GM18507 (cell line): ENCODE data around the gene SRPK2.

Experiments used
- DNase-seq: peaks from one replicate; pipeline ENCODE4 v3.0.0; 2011; ENCODE audit warnings: low read depth; ENCODE audit not compliant: insufficient read length; ENCODE audit errors: extremely low spot score
- FAIRE-seq: peaks from 2 replicates; lab custom pipeline; 2011; peaks lifted over from hg19 to GRCh38; lab: Jason Lieb, UNC

Gene SRPK2

GRCh38 chr7:105178928-105179541 is 209.7 kb downstream of the SRPK2 start:
- DNase-seq (no peak), FAIRE-seq (no peak)

GRCh38 chr7:105178177-105178576 is 210.5 kb downstream of the SRPK2 start:
- DNase-seq (no peak), FAIRE-seq (no peak)

DNA sequence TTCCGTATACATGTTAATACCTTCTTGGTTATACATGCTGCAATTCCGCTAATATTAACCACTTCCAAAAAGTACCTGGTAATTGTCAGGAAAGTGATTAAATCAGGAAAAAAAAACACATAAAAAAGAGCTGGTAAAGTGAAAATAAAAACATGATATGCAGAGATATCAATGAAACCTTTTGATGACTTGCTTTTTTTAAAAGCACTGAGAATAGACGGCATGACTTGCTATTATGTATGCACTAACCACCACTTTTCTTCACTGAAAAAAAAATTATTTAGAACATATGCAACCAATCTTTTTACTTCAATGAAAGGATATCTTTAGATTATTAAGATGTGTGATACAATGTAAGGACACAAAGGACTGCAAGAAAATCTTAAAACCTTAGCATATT is 211.7 kb downstream of the SRPK2 start:
- no peak for FAIRE-seq
- DNase-seq = no peak

GRCh38 chr7:105173586-105173985 is 215.1 kb downstream of the SRPK2 start:
- DNase-seq (no peak), FAIRE-seq (no peak)

GRCh38 chr7:105164751-105165150 is 224.0 kb downstream of the SRPK2 start:
- no peak for FAIRE-seq

DNA sequence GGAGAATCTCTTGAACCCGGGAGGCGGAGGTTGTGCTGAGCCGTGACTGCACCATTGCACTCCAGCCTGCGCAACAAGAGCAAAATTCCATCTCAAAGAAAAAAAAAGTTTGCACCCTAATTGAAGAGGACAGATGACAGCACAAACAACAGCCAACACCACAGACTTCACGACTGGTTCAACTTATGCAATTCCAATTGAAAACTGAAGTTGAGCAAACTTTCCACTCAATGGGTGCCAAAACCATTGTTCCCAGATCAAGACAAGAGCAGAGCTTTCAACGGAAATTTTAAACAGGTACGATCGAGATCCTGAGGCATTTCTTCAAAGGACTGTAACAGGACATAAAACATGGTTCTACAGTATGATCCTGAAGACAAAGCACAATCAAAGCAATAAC is 225.0 kb downstream of the SRPK2 start:
- DNase-seq = no peak
- no peak for FAIRE-seq

More at GRCh38 chr7:105164751-105165150, 224.0 kb downstream of the SRPK2 start:
- DNase-seq = no peak

DNA sequence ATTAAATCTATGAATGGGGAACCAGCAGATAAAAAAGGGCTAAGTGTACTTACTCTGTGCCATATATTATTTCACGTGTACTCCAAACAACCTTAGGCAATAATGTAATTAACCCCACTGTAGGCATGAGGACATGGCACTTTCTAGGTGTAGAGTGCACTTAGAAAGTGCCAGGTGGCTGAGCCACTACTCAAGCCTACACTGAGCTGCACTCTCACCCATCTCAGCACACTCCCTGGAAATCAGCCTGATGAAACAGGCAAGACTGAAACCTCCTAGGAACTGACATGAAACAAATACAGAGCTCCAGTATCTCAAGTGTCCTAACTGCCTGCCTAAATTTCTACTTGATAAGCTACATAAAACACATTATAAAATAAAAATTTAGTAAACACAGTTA is 227.4 kb downstream of the SRPK2 start:
- no peak for DNase-seq
- no peak for FAIRE-seq

GRCh38 chr7:105157278-105157677 is 231.4 kb downstream of the SRPK2 start:
- peak; percentile 49 for FAIRE-seq
- DNase-seq = no peak

- DNase-seq (no peak), FAIRE-seq (no peak)
Observed at GRCh38 chr7:105156731-105157130, 232.0 kb downstream of the SRPK2 start.

- DNase-seq (no peak), FAIRE-seq (no peak)
Observed at GRCh38 chr7:105154084-105154483, 234.6 kb downstream of the SRPK2 start.

DNA sequence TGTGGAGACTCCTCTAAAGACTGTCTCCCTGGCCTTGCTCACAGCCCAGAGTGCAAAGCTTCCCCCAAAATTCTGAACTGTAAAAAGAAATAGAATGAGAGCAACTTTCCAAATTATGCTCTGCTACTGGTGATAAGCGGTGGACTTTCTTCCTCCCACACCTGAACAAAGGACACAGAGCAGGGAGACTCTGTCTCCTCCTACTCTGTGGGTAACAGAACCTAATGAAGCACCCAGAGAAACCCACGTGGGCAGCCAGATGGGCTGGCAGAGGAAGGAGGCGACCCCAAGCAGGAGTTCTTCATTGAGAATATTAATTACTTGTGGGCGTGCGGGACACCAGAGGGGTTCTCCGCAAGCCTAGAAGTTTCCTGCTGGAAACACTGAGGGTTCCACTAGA is 235.2 kb downstream of the SRPK2 start:
- no peak for FAIRE-seq

DNA sequence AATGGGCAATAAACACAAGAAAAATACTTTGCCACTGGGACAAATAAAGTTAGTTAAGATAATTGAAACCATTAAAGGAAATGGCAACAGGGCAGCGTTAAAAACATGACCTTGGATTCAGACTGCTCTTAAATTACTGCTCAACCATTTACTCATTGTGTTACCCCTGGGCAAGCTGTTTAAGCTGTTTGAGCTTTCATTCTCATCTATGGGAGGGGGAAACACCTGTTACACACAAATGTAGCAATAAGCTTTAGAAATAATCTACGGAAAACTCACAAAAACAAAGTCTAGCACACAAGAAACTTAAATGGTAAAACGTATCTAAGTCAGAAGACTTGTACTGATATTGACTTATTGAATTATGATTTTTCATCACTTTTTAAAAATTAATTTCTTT is 237.6 kb downstream of the SRPK2 start:
- FAIRE-seq = no peak
- DNase-seq = no peak

More for the DNA sequence above, 235.2 kb downstream of the SRPK2 start:
- DNase-seq = no peak

GRCh38 chr7:105149827-105150226 is 238.9 kb downstream of the SRPK2 start:
- no peak for FAIRE-seq
- DNase-seq = no peak

DNA sequence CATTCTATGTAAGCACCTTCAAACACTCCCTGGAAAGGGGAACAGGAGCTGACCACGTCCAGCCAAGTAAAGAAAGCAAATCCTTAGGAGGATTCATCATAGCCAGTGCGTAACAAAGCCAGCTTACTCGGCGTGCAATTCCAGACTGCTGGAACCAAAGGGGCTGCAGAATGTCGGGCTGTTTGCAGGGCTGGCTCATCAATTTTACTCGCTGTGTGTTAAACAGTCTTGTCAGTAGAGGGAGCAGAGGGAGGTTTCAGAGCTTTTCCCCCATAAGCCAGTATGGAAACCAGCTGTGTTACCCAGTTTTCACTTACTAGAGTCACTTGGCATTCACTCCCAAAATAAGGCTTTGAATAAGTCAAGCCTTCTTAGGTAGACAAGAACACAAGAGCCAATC is 247.7 kb downstream of the SRPK2 start:
- FAIRE-seq (no peak), DNase-seq (no peak)

DNA sequence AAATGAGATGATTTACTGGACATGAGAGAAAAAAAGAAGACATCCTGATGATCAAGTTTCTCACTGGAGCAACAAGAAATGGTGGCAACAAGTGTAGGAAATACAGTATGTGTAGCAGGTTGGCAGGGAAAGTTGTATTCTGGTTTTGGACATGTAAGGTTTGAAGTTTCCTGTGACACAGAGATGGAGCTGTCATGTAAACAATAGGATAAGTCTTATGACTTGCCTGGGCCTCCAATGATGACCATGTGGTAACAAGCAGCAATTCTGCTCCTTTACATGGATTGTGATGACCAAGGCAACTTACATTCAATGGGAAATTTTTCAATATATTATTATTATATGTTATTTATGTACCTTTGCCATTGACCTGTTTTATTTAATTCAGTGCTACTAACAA is 249.3 kb downstream of the SRPK2 start:
- FAIRE-seq = no peak

DNA sequence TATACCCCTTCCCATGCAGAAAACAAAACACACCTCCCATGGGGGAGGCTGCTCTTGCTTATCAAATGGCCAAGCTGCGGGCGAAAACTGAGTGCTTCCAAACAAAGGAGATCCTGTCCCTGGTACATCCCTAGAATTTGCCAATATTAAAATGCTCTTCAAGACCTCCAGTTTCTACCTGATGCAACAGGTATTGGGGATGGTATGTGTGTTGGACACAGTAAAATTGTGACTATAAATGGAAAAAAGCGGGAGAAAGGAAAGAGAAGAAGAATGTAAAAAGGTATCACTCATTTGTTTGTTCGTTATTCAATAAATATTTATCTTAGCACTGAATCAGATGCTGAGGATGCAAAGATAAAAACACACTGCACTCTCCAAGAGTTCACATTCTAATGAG is 250.8 kb downstream of the SRPK2 start:
- FAIRE-seq (no peak), DNase-seq (no peak)

More for the DNA sequence above, 249.3 kb downstream of the SRPK2 start:
- DNase-seq = no peak

DNA sequence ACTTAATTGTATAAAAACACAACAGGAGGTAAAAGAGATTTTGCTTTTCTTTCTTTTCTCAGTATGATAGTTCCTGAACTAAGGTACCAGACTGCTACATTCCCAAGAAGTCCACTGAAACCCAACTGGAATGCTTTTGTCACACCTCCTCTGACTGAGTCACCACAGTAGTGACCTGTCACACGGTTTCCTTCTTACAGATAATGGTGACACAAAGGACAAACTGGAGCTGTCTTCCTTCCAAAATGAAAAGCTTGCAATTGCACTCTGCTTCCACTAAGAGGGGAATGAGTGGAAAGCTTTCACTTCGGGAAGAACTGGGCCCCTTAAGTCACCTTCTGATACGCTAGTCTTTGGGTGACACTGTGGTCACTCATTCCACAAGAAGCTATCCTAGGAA is 252.5 kb downstream of the SRPK2 start:
- FAIRE-seq (no peak), DNase-seq (no peak)

DNA sequence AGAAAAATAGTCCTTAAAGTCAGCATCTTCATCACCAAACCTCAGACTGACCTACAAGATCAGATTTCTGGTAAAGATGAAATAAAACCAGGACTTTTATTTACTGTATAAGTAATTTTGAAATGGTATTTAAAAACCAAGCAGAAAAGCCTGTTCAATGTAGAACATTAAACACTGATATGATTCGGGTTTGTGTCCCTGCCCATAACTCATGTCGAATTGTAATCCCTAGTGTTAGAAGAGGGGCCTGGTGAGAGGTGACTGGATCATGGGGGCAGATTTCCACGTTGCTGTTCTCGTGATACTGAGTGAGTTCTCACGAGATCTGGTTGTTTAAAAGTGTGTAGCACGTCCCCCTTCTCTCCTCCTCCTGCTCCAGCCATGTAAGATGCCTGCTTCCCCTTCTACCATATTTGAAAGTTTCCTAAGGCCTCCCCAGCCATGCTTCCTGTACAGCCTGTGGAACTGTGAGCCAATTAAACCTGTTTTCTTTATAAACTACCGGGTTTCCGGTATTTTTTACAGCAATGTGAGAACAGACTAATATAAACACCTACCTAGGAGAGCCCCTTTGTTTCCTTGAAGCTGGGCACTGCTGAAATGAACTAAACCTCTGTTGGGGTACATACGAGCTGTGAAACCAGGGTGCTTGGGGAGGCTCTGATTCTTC is 254.6 kb downstream of the SRPK2 start:
- FAIRE-seq (no peak), DNase-seq (no peak)

GRCh38 chr7:105133358-105133757 is 255.4 kb downstream of the SRPK2 start:
- FAIRE-seq = no peak
- DNase-seq = no peak

DNA sequence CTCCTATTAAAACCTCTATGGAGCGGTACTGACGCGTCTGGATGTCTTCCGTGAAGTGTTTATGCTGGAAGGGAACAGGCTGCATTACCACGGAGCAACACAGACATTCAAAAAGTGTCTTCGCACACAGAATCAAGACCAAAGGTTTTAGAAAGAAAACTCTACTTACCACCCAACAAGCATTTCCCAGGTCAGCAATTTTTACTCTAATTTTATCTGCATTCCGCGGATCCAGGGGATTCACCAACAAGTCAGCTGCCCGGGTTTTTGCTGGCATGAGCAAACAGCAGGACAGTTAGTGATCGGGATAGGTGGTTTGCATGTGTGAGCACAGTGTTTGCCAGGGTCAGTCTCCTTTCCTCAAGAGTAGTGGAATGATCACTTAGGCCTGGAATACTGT is 255.9 kb downstream of the SRPK2 start:
- FAIRE-seq (no peak), DNase-seq (no peak)

DNA sequence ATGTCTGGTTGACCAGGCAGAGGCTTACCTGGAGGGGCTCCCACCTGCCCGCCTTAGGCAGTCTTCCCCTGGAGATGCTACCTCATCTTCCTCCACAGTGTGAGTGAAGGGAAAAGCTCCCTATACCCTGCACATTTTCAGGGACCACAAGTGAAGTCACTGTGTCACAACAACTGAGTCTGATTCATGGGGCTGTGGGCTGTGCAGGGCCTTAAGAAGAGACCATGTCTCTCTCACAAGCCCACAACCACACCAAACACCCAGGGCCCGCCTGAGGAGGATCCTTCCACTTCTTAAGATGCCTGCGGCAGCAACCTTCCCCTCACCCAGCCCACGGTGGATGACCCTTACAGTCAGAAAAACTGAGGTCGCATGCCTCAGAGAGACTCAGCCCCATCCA is 256.4 kb downstream of the SRPK2 start:
- no peak for FAIRE-seq

More for the DNA sequence above, 256.4 kb downstream of the SRPK2 start:
- no peak for DNase-seq
